HG02623 (cell line): Measurements from ENCODE around the gene CHD5.
"Not testable (repeated sequence)": the region's sequence is repeated elsewhere in the genome, so short reads cannot be mapped to it uniquely, and the experiment has no call there.

ENCODE experiments used
- ATAC-seq: cut with Tn5 transposase; IDR thresholded peaks from one replicate; pipeline ENCODE4 v1.9.1; 2021; ENCODE audit warnings: moderate library complexity; ENCODE audit not compliant: unreplicated experiment

Gene CHD5

DNA sequence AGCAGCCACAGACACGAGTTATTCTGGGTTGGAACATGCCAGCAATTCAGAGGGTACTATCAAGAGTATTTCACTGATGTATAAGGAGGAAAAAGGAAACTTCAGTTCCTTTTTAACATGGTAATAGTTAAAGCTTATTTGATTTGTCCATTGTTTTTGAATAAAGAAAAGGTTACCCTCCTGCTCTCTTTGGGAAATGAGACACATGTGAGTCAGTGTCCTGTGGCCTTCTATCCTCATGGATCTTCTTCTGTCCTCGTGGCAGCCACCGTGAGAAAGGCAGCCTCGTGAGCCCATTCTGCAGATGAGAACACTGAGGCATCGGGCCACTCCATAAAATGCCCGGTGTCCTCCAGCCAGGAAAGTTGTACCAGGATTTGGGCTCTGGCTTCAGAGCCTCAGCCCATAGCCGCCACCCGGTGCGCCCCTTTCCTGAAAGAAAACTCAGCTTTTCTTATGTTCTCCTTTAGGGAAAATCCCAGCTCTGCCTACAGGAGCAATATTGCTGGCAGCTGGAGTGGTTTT, 109.6 kb downstream of the CHD5 start:
- no peak for ATAC-seq

DNA sequence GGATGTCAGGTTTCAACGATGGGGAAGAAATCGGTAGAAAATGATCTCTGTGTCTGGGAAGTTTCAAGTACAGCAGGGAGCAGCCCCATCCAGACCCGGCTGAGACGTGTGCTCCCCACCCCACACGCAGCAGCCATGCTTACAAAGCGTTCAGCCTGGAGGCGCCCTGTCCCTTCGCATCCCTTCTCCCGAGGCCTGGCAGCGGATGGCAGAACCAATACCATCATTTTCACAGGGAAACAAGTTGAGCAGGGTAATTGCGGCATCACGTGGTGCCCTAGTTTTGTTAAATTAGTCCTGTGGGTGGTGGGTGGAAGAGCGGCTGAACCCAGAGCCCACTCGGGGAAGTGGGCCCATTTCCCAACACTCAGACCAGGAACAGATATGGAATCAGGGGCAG, 110.5 kb downstream of the CHD5 start:
- no peak for ATAC-seq

DNA sequence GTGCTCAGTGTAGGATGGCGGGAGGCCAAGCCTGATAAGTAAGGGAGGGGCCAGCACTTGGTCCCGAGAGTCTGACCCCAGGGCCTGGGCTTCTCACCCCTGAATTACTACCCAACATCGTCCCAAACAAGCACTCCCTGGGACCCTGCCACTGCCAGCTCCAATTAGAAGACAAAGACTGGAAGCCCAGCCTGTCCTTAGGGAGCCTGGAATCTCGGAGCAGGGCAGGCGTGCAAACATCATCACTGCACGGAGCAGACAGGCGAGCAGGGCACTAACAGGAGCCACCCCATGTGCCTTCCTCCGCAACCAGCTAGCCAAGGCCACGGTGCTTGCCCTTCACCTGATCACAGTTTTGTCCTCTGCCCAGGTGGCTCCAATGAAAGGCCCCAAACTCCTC, 111.2 kb downstream of the CHD5 start:
- ATAC-seq = no peak

DNA sequence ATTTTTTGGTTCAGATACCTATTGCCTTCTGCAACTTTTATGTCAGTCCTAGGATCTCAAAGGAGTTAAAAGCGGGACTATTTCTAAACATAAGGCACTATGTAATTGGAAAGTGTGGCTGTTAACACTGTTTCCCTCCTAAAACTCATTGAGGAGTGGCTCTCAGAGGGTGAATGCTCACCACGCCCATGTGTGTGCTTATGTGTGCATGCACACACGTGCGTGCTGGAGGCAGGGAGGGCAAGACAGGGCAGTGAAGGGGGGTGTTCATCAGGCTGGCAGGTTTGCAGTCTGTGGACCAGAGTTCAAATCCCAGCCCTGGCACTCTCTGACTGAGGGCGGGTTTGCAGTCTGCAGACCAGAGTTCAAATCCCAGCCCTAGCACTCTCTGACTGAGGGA, 112.0 kb downstream of the CHD5 start:
- ATAC-seq = no peak

DNA sequence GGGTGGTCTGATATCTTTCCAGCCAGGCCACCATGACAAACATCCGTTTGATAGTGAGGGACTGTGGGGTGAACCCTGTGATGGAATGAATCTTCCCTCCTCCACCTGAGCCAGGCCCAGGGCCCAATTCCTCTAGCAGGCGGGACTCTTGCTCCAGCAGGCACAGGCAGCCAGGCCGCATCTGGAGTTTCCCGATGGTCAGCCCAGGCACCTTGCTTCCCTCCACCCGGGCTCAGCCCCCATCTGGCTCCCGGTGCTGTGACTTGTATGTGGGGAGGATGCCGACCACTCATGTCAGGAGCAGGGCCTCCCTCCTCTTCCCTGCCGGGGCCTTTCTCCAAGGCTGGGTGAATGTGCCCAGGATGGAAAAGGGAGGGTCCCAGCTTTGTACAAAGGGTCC, 113.4 kb downstream of the CHD5 start:
- ATAC-seq = no peak

DNA sequence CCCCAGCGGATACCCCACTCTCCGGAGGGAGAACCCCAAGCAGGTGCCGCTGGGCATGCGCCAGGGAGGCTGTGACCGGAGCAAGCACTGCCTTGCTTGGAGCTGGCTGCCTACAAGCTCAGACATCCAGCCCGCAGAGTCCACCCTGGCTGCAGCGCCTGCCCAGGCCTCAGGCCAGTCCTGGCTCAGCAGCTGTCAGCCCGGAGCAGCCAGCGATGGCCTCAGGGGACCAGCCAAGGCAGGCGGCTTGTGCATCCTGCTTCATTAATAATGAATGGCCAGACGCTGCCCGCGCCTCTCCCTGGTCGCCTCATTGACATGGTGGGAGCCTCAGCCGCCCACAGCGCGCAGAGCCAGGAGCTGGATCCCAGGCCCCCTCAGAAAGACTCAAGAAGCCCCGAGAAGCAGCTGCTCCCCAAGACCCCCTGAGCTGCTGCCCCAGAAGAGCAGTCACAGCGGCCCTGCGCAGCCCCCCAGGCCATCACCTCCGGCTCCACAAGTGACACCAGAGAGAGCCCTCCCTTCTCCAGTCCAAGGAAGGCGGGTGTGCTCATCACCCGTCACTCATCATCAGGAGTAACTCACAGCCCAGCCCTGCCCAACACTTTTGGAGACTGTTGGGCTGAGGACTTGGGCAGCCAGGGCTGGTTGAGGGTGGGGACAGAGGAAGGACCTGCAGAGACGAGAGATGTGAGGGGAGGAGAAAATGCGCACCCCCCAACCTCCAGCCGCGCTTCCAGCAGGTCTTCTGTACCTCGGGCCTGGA, 114.8 kb downstream of the CHD5 start:
- ATAC-seq = no peak

DNA sequence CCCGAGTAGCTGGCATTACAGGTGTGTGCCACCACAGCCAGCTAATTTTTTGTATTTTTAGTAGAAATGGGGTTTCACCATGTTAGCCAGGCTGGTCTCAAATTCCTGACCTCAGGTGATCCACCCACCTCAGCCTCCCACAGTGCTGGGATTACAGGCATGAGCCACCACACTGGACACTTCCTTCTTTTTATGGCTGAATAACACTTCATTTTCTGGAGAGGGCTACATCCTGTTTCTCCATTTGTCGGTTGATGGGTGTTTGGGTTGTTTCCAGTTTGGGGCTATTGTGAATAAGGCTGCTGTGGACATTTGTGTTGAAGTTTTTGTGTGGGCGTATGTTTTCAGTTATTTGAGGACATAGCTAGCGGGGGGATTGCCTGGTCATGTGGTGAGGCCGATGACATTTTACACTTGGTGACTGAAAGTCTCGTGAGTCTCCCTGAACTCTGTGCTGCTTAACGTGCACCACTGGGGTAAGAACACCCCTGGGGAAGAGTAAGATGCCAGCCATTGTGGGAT, 116.5 kb downstream of the CHD5 start:
- ATAC-seq = not testable (repeated sequence)

DNA sequence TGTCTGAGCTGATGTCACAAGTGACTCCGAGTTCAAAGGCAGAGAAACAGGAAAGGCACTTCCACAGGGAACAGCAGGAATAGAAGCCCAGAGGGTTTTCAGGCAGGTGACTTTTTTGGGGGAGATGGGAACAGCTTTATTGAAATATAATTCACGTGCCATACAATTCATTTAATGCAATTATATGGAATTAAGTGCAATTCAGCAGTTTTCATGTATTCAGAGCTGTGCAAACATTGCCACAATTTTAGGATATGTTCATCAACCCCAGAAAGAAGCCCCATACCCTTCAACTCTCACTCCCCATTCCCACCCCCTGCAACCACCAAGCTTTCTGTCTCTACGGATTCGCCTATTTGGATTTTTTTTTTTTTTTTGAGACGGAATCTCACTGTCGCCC, 117.5 kb downstream of the CHD5 start:
- ATAC-seq = no peak

DNA sequence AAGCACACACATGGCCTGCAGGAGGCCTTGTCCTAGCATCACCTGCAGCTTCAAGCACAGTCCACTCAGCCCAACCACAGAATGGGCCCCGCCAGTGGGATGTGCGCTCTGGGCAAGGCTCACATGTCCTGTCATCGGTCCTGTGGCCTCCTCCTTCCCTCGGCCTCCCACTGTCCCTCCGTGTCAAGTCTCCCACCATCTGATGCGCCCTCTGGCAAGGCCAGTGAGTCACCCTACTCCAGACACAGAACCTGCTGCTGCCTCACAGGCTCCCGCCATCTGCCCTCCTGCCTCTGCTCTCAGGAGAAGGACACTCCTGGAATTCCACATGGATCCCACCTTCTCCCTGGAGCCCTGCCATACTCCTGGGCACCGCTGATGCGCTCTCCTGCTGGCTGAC, 120.3 kb downstream of the CHD5 start:
- ATAC-seq = no peak

DNA sequence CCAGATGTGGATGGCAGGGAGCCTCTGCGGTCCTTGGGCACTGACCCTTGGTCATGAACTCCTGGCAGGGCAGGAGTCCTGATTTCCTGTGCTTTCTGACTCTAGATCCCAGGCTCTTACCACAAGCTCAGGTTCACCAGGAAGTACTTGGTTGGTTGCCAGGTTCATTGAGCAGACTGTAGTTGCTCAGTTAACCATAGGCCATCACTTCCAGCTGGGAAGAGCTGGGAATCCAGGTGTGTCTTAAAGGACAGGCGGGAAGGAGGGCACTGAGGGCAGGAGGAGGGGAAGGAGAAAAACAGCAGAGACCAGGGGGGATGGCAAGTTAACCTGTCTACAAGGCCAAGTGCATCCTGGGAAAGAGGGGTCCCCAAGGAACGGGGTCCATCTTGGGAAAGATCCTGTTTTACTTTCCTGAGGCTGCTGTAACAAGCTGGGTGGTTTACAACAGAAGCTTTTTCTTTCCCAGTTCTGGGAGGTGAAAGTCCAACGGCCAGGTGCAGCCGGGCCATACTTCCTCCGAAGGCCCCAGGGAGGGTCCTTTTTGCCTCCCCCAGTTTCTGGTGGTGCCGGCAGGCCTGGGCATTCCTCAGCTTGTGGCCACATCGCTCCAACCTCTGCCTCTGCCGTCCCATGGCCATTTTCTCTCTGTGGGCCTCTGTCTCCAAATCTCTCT, 122.8 kb downstream of the CHD5 start:
- ATAC-seq = no peak

DNA sequence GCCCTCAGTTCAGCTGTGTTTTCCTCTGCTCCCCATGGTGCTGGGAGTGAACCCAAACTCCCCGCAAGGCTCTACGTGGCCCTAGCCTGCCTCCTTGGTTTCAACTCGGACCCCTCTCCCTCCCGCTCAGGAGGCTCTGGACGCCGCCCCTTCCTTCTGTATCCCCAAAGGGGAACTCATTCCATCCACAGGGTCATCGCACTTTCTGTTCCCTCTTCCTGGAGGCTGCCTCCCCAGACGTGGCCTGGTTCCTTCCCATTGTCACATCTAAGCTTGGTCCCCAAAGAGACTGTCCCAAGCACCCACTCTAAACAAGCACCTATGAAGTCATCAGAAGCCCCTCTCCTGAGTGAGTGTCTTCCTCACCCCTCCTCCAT, 123.6 kb downstream of the CHD5 start:
- ATAC-seq = no peak

DNA sequence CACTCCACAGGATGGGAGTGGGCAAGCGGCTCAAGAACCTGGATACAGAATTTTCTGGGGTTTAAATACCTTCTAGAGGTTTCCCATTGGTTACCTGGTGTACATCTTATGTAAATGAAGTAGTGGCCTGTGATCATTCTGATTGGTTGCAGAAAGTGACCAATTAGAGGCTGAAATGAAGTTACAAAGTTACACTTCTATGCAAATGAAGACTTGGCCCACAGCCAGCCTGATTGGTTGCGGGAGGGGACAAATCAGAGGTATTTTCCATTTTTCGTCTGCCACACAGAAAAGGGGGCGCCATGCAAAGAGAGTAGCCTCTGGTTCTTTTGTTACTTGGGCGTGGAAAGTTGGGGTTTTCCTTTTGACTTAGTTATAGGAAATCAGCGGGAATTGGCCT, 125.5 kb downstream of the CHD5 start:
- no peak for ATAC-seq

DNA sequence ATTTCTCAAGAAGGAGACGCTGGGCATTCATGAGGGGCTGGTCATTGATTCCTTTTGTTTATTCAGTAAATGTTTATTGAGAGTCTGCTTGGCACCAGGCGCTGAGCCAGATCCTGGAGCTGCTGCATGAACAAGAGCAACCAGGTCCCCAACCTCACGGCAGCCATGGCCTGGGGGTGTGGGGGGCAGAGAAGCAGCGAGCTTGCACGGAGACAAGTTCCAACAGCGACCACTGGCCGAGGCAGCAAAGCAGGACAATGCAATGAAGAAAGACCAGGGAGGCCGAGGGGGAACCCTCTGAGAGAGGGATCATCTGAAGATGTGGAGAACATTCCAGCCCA, 126.9 kb downstream of the CHD5 start:
- ATAC-seq = no peak

DNA sequence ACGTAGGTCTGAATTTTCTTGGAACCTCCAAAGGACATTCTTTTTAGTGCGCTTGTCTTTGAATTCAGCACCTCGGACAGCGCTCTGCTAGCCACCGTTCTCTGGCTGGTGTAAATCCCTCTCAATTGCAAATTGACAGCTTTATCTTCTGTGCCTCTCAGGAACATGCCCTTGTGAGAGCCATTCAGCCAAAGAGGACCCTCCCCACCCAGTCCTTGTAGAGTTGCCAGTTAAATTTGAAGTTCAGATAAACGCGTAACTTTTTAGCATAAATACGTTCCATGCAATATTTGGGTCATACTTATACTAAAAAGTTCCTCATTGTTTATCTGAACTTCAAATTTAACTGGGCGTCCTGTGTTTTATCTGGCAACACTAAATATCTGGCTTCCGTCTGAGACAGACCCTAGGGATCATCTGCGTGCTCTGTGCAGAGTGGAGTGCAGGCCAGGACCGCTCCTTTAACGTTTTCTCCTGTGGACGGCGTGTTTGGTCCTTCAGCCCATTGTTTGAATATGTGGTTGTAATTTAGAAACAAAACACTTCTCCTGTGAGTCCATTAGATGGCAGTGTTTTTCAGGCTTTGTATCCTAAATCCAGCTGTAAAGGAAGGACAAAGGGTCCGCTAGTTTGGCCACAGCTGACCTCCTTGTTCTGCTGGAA, 127.4 kb downstream of the CHD5 start:
- no peak for ATAC-seq
